Activated B cell treated with CpG ODN at 0.5 μM for 24 hours (primary cell): Measurements from ENCODE around the gene PLXNB1. TPM values are rescaled to one million over a fixed set of nuclear protein-coding genes. Genes with fewer than 3 reads are reported as not detected.

Source experiments
- ATAC-seq: fragments of 200-7000 bp; cut with Tn5 transposase; one replicate; pipeline ENCODE4 v1.10.0; 2021; ENCODE audit warnings: low read depth, mild to moderate bottlenecking, moderate library complexity
- CTCF ChIA-PET: fragments of 350-600 bp; sonication (Branson Sonifier 250); formaldehyde crosslinking; loops from one replicate; lab custom pipeline; 2021; ENCODE audit warnings: antibody characterized with exemption; lab: Charles Lee
- POLR2A ChIA-PET: fragments of 350-600 bp; sonication (Branson Sonifier 250); formaldehyde crosslinking; loops from one replicate; lab custom pipeline; 2021; ENCODE audit warnings: antibody characterized with exemption; lab: Charles Lee
- DNase-seq: peaks from one replicate; pipeline ENCODE4 v3.0.0; 2022
- H3K27ac Mint-ChIP-seq: one replicate; pipeline ENCODE4 v1.8.0; 2020; ENCODE audit warnings: mixed read lengths
- H3K27me3 Mint-ChIP-seq: one replicate; pipeline ENCODE4 v1.8.0; 2021; ENCODE audit warnings: mixed read lengths
- H3K36me3 Mint-ChIP-seq: one replicate; pipeline ENCODE4 v1.8.0; 2021; ENCODE audit warnings: low read depth, mixed read lengths
- H3K4me1 Mint-ChIP-seq: one replicate; pipeline ENCODE4 v1.8.0; 2021; ENCODE audit warnings: mixed read lengths
- H3K4me3 Mint-ChIP-seq: one replicate; pipeline ENCODE4 v1.8.0; 2020; ENCODE audit warnings: mild to moderate bottlenecking, mixed read lengths
- H3K9me3 Mint-ChIP-seq: one replicate; pipeline ENCODE4 v1.8.0; 2020; ENCODE audit warnings: mixed read lengths
- CTCF ChIP-seq: fragments of 200-600 bp; IDR thresholded peaks from one replicate; pipeline ENCODE4 v1.8.0; 2022; ENCODE audit warnings: antibody characterized with exemption, mild to moderate bottlenecking
- intact Hi-C: fragments of 100-400 bp; cut with micrococcal nuclease; formaldehyde crosslinking; loops from one replicate; pipeline ENCODE4 v1.15.1; 2024
- total RNA-seq: library from RNA; stranded (reverse); gene quantifications from 2 replicates; pipeline ENCODE4 v1.2.3, GENCODE V29; 2022

Gene PLXNB1
- total RNA-seq, 1 donor from 2014 or later = 3.5 TPM

DNA sequence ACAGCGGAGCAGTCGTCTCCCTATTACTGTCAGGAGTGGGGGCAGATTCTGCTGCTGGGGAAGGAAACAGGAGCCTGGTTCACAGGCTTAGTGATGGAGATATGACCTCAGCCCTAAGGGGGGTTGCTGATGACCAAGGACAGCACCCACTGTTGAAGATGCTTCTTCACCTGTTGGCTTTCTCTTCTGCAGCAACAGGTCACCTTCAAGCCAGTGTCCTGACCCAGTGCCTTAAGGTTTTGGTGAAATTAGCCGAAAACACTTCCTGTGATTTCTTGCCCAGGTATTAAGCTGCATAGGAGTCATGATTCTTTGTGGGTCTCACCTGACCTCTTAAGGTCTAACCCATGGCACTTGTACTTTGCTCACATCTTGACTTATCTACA, 30.6 kb upstream of the PLXNB1 start:
- ChIA-PET CTCF (no interaction called here), POLR2A (no interaction called here)
- Mint-ChIP-seq H3K36me3 (peaks cover 44% of the 10 kb centered on the region), H3K4me3 (no peak overlapping the region), H3K27ac (no peak overlapping the region), H3K4me1 (peaks cover 5% of the 10 kb centered on the region), H3K9me3 (no peaks in the 10 kb centered on the region), H3K27me3 (no peaks in the 10 kb centered on the region)
- ATAC-seq = no peak
- intact Hi-C loops = no loop called here
- no peak for DNase-seq
- no peak for TF ChIP-seq CTCF

DNA sequence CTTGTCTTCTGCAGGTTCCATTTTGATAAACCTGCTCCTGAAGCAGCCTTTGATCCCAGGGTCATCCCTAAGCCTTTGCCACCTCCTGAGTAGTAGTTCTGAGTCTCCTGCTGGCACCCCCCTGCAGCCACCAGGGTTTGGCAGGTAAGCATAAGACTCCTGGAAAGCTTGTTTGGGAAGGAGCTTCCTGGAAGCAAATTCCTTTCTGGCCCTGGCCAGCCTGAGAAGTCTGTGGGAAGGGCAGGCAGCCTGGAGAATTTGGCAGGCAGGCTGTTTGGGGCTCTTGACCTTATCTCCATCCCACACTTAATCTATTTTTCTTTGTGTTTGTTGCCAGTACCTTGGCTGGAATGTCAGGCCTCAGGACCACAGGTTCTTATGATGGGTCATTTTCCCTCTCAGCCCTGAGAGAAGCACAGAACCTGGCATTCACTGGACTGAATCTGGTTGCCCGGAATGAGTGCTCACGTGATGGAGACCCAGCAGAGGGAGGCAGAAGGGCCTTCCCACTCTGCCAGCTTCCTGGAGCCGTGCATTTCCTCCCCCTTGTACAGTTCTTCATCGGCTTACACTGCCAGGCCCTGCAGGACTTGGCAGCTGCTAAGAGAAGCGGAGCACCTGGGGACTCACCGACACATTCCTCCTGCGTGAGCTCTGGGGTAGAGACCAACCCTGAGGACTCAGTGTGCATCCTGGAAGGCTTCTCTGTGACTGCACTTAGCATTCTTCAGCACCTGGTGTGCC, 30.1 kb upstream of the PLXNB1 start:
- intact Hi-C loops = no loop called here
- Mint-ChIP-seq H3K36me3 (peaks cover 49% of the 10 kb centered on the region), H3K27ac (no peak overlapping the region), H3K4me3 (no peak overlapping the region), H3K27me3 (no peaks in the 10 kb centered on the region), H3K4me1 (no peaks in the 10 kb centered on the region), H3K9me3 (no peaks in the 10 kb centered on the region)
- DNase-seq = no peak
- POLR2A ChIA-PET = no interaction called here
- no peak for TF ChIP-seq CTCF
- CTCF ChIA-PET = no interaction called here
- no peak for ATAC-seq

DNA sequence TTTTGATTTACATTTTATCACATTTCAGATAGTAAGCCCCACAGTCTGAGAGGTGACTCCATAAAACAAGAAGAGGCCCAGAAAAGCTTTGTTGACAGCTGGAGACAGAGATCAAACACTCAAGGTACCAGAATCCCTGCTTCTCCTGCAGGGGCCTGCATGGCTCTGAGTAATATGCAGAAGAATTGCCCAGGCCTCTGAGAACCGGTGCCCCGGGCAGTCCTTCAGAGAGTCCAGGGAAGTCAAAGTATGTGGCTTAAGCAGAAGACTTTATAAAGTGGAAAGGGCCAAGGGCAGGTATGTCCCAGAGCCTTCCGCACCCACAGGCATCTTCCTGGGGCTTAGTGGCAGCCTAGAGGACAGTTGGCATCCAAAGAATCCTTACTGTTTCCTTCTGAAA, 29.4 kb upstream of the PLXNB1 start:
- Mint-ChIP-seq H3K36me3 (peaks cover 56% of the 10 kb centered on the region), H3K4me1 (no peaks in the 10 kb centered on the region), H3K4me3 (no peak overlapping the region), H3K9me3 (no peaks in the 10 kb centered on the region), H3K27me3 (no peaks in the 10 kb centered on the region), H3K27ac (no peak overlapping the region)
- CTCF ChIA-PET = interaction anchor here (1.1 kb wide), 1 partner anchor 23 kb away, joined by 4 read pairs; no protein-coding TSS in a partner anchor
- DNase-seq (no peak), ATAC-seq (no peak)
- intact Hi-C loops = no loop called here
- POLR2A ChIA-PET = no interaction called here
- no peak for TF ChIP-seq CTCF

- Mint-ChIP-seq H3K4me3 (no peak overlapping the region), H3K36me3 (peaks cover 82% of the 10 kb centered on the region), H3K4me1 (no peaks in the 10 kb centered on the region), H3K9me3 (no peaks in the 10 kb centered on the region), H3K27me3 (no peaks in the 10 kb centered on the region), H3K27ac (no peak overlapping the region)
- no peak for TF ChIP-seq CTCF
- intact Hi-C loops = no loop called here
- DNase-seq = no peak
- CTCF ChIA-PET = interaction anchor here (0.8 to 1.5 kb wide), 2 partner anchors 20 kb away, joined by 3 to 15 read pairs; no protein-coding TSS in a partner anchor
- no peak for ATAC-seq
- POLR2A ChIA-PET = no interaction called here
Measured at GRCh38 chr3:48456456-48456855, 26.6 kb upstream of the PLXNB1 start.

- H3K9me3 Mint-ChIP-seq = no peaks in the 10 kb centered on the region
- no peak for TF ChIP-seq CTCF
- peaks cover 48% of the 10 kb centered on the region for H3K36me3 Mint-ChIP-seq
- ATAC-seq = no peak
- ChIA-PET CTCF (interaction anchor here (0.6 to 4.0 kb wide), 2 partner anchors 15 to 21 kb away, joined by 4 to 20 read pairs; no protein-coding TSS in a partner anchor), POLR2A (interaction anchor here (0.7 to 1.1 kb wide), 2 partner anchors 11 to 48 kb away, joined by 3 to 8 read pairs; no protein-coding TSS in a partner anchor)
- H3K4me1 Mint-ChIP-seq = peaks cover 22% of the 10 kb centered on the region
- H3K4me3 Mint-ChIP-seq = no peak overlapping the region
- no peak overlapping the region for H3K27ac Mint-ChIP-seq
- intact Hi-C loops = no loop called here
- H3K27me3 Mint-ChIP-seq = no peaks in the 10 kb centered on the region
- no peak for DNase-seq
Measured at GRCh38 chr3:48451270-48451669, 21.4 kb upstream of the PLXNB1 start.
